ENCODE results near the gene CHST2.
"Not testable (repeated sequence)": the region's sequence is repeated elsewhere in the genome, so short reads cannot be mapped to it uniquely, and the experiment has no call there.

The CHST2 gene

GRCh38 chr3:143073983-143074382 lies 45.6 kb upstream of the CHST2 start:
- H3K4me3 ChIP-seq (ENCODE audit: low read depth in 1 of 2, low read length in 2 of 2); H3K4me1 ChIP-seq (ENCODE audit: insufficient read depth, low read length); H3K36me3 ChIP-seq (ENCODE audit: insufficient read depth, low read length); H3K9me3 ChIP-seq (ENCODE audit: insufficient read depth, low read length, severe bottlenecking); H4K20me1 ChIP-seq (ENCODE audit: insufficient read depth, low read length); H3K9ac ChIP-seq (ENCODE audit: low read depth, low read length); H3K79me2 ChIP-seq (ENCODE audit: insufficient read depth, low read length); H3K27ac ChIP-seq (ENCODE audit: low read length); DNase-seq; H3K27me3 ChIP-seq (ENCODE audit: insufficient read depth, low read length, poor library complexity); ATAC-seq (ENCODE audit: insufficient read depth, low read depth); H2AFZ ChIP-seq (ENCODE audit: low read depth, low read length); H3K4me2 ChIP-seq (ENCODE audit: insufficient read depth, low read length): not testable (repeated sequence)

GRCh38 chr3:143078883-143079282 lies 40.7 kb upstream of the CHST2 start:
- Histone ChIP-seq H3K4me1 (ENCODE audit: insufficient read depth, low read length) (no peaks in the 10 kb centered on the region), H2AFZ (ENCODE audit: low read depth, low read length) (no peak overlapping the region), H3K36me3 (ENCODE audit: insufficient read depth, low read length) (no peaks in the 10 kb centered on the region), H3K9ac (ENCODE audit: low read depth, low read length) (no peak overlapping the region), H4K20me1 (ENCODE audit: insufficient read depth, low read length) (no peaks in the 10 kb centered on the region), H3K9me3 (ENCODE audit: insufficient read depth, low read length, severe bottlenecking) (peaks cover 2% of the 10 kb centered on the region), H3K27ac (ENCODE audit: low read length) (no peak overlapping the region), H3K27me3 (ENCODE audit: insufficient read depth, low read length, poor library complexity) (no peaks in the 10 kb centered on the region), H3K4me2 (ENCODE audit: insufficient read depth, low read length) (no peak overlapping the region), H3K79me2 (ENCODE audit: insufficient read depth, low read length) (no peaks in the 10 kb centered on the region), H3K4me3 (ENCODE audit: low read depth in 1 of 2, low read length in 2 of 2) (no peak overlapping the region)
- TF ChIP-seq CTCF (IDR thresholded peaks at IDR 0.05; ENCODE audit: borderline replicate concordance, extremely low read depth, low read length, poor library complexity, severe bottlenecking) (no peak), EZH2 (IDR thresholded peaks at IDR 0.05; ENCODE audit: borderline replicate concordance, low read depth, low read length, severe bottlenecking) (no peak)
- ATAC-seq (ENCODE audit: insufficient read depth, low read depth): no peak
- no peak for DNase-seq

GRCh38 chr3:143080196-143080595 lies 39.4 kb upstream of the CHST2 start:
- H3K4me2 ChIP-seq (ENCODE audit: insufficient read depth, low read length): no peak overlapping the region

GRCh38 chr3:143081365-143081764 lies 38.2 kb upstream of the CHST2 start:
- DNase-seq: no peak
- Histone ChIP-seq H3K36me3 (ENCODE audit: insufficient read depth, low read length) (no peaks in the 10 kb centered on the region), H3K9me3 (ENCODE audit: insufficient read depth, low read length, severe bottlenecking) (peaks cover 3% of the 10 kb centered on the region), H3K27ac (ENCODE audit: low read length) (no peak overlapping the region), H3K9ac (ENCODE audit: low read depth, low read length) (no peak overlapping the region), H3K79me2 (ENCODE audit: insufficient read depth, low read length) (no peaks in the 10 kb centered on the region), H3K4me1 (ENCODE audit: insufficient read depth, low read length) (no peaks in the 10 kb centered on the region), H3K27me3 (ENCODE audit: insufficient read depth, low read length, poor library complexity) (no peaks in the 10 kb centered on the region), H2AFZ (ENCODE audit: low read depth, low read length) (no peak overlapping the region), H3K4me2 (ENCODE audit: insufficient read depth, low read length) (no peak overlapping the region), H3K4me3 (ENCODE audit: low read depth in 1 of 2, low read length in 2 of 2) (no peak overlapping the region), H4K20me1 (ENCODE audit: insufficient read depth, low read length) (no peaks in the 10 kb centered on the region)
- ATAC-seq (ENCODE audit: insufficient read depth, low read depth): no peak
- TF ChIP-seq CTCF (IDR thresholded peaks at IDR 0.05; ENCODE audit: borderline replicate concordance, extremely low read depth, low read length, poor library complexity, severe bottlenecking) (no peak), EZH2 (IDR thresholded peaks at IDR 0.05; ENCODE audit: borderline replicate concordance, low read depth, low read length, severe bottlenecking) (no peak)

More at GRCh38 chr3:143080196-143080595, 39.4 kb upstream of the CHST2 start:
- Histone ChIP-seq H3K4me1 (ENCODE audit: insufficient read depth, low read length) (no peaks in the 10 kb centered on the region), H3K27ac (ENCODE audit: low read length) (no peak overlapping the region), H3K9ac (ENCODE audit: low read depth, low read length) (no peak overlapping the region), H3K27me3 (ENCODE audit: insufficient read depth, low read length, poor library complexity) (no peaks in the 10 kb centered on the region), H3K9me3 (ENCODE audit: insufficient read depth, low read length, severe bottlenecking) (peaks cover 3% of the 10 kb centered on the region), H3K4me3 (ENCODE audit: low read depth in 1 of 2, low read length in 2 of 2) (no peak overlapping the region), H3K79me2 (ENCODE audit: insufficient read depth, low read length) (no peaks in the 10 kb centered on the region), H2AFZ (ENCODE audit: low read depth, low read length) (no peak overlapping the region), H4K20me1 (ENCODE audit: insufficient read depth, low read length) (no peaks in the 10 kb centered on the region), H3K36me3 (ENCODE audit: insufficient read depth, low read length) (no peaks in the 10 kb centered on the region)
- ATAC-seq (ENCODE audit: insufficient read depth, low read depth): no peak
- no peak for DNase-seq
- TF ChIP-seq CTCF (IDR thresholded peaks at IDR 0.05; ENCODE audit: borderline replicate concordance, extremely low read depth, low read length, poor library complexity, severe bottlenecking): no peak
- no peak for TF ChIP-seq EZH2 (IDR thresholded peaks at IDR 0.05; ENCODE audit: borderline replicate concordance, low read depth, low read length, severe bottlenecking)

All from DND-41 (cell line).